ENCODE data around the gene EXOC7.
"Not testable (repeated sequence)": the region's sequence is repeated elsewhere in the genome, so short reads cannot be mapped to it uniquely, and the experiment has no call there.

Gene EXOC7

DNA sequence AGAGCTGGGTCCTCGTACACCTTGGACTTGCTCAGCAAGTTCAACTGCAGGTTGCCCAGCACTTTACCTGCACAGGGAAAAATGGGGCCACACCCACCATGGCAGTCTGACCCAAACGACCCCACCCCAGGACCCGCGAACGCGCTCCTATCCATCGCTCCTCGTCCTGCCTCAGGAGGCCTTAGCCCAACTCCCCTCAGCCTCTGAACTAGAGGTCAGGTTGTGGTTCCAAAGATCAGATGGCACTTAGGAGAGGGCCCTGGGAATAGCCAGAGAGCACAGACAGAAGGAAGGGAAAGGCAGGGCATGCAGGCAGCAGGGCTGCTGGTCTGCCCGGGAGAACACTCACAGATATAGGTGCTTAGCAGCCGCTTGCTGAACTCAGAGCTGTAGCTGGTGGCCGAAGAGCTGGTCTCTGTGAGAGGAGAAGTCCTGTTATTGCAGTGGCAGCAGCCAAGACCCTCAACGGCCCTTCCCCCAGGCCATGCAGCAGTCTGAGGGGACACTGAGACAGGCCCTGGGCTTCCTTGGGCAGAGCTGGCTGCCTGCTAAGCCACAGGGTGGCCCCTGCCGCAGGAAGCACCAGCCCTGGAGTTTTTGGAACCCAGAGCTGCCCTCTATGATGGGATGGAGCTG, 17.7 kb downstream of the EXOC7 start:
- DNase-seq = no peak

DNA sequence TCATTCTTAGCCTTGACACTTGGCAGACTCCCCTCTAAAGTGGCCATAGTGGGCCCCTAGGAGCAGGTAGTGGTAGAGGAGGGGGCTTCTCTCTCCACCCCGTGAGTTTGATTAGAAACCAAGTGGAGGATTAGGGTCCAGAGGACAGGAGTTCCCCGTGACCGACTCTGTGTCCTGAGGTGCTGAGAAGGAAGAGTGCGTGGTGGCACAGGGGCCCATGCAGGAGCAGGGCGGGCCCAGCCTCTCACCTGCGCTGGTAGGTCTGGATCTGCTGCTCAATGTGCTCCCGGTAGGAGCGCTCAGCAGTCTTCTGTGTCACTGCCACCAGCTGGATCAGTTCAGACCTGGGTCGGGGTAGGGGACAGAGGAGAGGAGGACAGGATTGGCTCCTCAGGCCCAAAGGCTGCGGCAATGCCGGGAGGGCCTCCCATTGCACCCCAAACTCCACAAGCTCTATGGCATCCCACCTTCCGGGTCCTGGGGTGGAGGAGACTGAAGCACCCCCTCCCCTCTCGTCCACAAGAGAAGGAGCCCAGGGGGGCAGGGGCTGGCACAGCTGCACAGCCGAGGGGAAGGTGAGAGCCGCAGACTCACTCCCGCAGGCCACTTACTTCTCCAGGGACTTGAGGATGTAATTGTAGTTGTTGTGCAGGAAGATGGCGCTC, 18.4 kb downstream of the EXOC7 start:
- DNase-seq = no peak

DNA sequence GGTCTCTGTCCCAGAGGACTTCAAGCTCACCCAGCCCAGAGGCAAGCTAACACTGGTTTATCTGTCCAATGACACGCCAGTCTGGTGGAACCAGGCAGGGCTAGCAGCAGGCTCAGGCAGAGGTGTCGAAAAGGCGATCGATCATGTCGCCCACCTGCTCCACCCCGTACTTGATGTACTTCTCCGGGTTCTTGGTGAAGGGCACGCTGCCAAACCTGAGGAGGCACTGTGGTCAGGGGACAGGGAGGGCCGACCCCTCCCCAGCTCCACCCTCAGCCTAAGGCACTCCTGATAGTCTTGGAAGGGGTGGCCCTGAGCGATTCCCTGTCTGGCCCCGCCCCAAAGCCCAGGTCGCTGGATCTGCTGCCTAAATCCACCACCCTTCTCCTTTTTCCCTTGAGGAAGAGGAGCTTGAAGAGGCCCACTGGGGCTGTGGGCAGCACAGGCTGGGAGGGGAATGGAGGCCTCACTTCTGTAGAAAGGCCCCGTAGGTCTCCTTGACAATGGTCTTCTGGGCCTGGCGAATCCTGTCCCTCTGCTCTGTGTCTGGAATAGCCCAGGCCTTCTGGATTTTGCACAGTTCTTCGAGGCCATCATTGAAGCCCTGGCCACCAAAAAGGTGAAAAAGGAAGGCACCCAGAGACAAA, 19.9 kb downstream of the EXOC7 start:
- no peak for DNase-seq

DNA sequence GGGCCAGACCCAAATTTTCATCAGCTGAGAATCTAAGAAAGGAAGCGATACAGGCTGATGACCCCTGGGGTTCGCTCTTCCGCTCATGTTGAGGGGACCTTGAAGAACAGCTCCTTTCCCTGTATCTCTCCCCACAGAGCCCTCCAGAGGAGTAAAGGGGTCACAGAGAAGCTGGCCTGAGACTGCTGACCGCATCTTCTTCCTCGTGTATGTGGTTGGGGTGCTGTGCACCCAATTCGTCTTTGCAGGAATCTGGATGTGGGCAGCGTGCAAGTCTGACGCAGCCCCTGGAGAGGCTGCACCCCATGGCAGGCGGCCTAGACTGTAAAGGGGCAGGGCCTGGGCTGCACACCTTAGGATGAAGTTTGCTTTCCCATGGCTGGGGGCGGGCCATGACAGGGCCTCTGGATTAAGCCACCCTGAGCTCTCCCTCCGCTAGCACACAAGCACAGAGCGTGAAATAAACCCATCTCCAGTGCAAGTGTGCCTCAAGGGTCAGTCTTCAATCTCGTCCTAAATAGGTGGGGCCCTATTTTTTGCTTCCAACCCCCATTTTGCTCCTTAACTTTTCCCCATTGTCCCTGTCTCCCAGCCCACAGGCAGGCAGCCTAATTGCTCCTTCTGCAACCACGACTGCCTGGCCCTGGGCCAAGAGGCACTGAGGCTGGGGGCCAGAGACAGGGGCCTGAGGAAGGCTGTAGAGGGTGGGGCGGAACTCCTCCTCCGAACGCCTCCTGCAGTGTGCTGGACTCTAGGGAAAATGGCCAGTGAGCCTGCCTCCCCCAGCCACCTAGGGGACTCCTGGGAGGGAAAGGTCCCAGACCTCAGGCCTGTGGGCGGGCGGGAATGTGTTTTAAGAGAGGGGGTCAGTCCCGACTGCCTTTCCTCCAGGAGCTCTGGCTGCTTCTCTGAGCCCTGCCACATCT, 21.0 kb downstream of the EXOC7 start:
- no peak for DNase-seq

DNA sequence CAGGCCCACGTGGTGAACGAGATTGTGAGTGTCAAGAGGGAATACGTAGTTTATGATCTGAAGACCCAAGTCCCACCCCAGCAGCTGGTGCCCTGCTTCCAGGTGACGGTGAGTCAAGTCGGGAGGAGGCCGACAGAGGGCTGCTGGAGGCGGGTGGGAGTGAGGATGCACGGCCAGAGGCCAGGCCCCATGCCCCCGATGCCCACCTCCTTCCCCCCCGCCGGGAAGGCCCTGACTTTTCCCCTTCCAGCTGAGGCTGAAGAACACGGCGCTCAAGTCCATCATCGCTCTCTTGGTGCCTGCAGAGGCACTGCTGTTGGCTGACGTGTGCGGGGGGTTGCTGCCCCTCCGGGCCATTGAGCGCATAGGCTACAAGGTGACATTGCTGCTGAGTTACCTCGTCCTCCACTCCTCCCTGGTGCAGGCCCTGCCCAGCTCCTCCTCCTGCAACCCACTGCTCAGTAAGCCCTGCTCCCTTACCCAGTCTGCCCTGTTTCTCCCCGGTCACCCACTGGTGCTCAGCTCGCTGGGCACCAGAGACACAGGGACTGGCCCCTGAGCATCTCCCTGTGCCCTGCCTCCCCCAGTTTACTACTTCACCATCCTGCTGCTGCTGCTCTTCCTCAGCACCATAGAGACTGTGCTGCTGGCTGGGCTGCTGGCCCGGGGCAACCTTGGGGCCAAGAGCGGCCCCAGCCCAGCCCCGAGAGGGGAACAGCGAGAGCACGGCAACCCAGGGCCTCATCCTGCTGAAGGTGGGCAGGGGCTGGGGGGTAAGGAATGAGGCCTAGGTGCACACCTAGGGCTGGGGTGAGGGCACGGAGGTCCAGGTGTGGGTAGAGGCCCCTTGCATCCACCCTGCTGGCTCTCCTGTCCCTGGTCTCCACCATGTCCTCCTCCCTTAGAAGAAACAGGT, 22.0 kb downstream of the EXOC7 start:
- DNase-seq = no peak

DNA sequence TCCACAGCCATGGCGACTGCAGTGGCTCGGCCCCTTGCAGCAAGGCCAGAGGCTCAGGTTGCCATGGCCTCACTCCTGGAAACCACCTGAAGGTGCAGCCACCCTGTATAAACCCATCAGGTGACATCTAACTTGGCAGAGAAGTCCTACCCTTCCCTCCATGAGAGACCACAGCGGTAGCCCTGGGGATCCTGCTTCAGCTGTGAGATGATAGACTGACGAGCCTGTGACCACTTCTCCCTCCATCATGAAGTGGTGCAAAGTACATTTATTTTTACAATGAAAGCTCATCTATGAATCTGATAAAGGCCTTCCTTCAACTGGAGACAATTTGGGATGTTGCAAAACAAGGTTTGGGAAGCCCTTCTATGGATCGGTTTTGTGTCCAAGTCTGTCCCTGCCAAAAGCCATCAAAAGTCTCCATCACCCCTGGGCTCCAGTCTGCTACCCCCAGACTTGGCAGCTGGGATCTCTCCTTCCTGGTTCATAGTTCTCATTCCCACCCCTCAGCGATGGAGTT, 22.8 kb downstream of the EXOC7 start:
- no peak for DNase-seq

DNA sequence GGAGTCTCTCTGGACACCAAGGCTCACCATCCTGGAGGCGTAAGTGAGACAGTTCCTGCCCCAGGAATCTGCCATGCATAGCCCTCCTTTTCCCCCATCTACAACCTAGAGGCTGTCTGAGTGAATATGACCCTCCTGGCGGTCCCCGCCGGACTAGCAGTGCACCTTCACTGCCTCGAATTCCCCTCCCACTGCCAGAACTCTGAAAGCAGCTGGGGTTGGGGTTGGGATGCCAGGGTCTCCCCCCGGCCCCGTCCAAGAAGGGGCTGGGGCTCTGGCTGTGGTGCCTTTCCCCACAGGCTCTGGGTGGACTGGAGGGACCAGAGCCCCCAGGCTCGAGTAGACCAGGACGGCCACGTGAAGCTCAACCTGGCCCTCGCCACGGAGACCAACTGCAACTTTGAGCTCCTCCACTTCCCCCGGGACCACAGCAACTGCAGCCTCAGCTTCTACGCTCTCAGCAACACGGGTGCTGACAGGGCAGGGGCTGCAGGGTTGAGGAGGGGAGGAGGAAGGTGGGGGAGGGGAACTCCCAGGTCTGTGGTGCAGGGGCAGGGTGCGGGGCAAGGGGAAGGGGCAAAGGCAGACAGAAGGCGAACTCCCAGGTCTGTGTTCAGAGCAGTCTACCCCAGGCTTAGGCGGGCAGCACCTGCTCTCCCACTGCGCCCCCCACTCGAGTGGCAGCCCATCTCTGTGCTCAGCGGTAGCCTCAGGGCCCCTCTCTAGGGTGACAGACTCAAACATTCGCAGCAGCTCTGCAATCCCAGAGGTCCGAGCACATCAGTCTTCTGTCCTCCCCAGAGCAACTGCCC, 23.4 kb downstream of the EXOC7 start:
- DNase-seq = no peak

DNA sequence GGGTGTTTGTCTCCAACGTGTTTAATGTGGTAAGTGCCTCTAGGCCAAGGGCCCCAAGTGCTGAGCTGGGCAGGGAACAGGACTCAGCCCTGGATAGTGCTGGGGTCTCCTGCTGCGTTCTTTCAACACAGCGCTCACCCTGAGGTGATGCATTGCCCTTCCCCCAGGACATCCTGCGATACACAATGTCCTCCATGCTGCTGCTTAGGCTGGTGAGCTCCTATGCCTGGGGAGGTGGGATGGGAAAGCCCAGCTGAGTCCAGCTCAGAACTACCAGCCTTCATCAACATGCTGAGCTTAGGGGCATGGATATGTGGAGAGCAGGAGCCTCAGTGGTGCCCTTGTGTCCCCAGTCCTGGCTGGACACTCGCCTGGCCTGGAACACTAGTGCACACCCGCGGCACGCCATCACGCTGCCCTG, 24.0 kb downstream of the EXOC7 start:
- no peak for DNase-seq

DNA sequence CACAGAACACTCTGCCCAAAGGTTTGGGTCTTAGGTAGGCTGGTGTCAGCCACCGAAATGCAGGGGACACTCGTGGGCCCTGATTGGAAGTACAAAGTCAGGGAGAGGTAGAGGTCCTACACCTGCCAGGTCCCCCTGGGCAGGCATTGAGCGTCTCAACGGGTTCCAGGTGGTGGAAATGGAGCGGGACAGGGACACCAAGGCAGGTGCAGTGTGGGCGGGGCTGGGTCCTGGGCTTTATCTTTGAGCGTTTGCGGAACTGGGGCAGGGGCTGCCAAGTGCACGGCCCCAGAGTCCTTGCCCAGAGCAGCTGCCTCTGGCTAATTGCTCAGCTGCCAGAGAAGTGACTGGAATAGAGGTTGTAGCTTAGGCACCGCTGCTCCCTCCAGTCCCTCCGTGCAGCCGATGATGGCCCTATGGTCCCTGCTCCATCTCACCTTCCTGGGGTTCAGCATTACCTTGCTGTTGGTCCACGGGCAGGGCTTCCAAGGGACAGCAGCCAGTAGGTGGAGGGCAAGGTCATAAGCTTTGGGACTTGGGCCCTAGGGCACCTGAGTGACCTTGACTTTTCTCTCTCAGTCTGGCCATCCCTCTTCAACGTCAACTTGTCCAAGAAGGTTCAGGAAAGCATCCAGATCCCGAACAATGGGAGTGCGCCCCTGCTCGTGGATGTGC, 24.6 kb downstream of the EXOC7 start, which contains the start of gene ZACN:
Gene ZACN (plus strand): TSS at position 323 of the 675 bp plus-strand sequence. CDS start 83 bp downstream, at position 406.
- no peak for DNase-seq

DNA sequence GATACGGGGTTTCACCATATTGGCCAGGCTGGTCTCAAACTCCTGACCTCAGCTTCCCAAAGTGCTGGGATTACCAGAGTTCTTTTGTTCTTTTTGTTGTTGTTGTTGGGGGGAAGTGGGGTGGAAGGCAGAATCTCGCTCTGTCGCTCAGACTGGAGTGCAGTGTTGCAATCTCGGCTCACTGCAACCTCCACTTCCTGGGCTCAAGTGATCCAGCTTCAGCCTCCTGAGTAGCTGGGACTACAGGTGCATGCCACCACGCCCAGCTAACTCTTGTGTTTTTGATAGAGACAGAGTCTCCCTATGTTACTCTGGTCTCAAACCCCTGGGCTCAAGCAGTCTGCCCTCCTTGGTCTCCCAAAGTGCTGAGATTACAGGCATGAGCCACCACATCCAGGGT, 25.2 kb downstream of the EXOC7 start:
- not testable (repeated sequence) for DNase-seq

DNA sequence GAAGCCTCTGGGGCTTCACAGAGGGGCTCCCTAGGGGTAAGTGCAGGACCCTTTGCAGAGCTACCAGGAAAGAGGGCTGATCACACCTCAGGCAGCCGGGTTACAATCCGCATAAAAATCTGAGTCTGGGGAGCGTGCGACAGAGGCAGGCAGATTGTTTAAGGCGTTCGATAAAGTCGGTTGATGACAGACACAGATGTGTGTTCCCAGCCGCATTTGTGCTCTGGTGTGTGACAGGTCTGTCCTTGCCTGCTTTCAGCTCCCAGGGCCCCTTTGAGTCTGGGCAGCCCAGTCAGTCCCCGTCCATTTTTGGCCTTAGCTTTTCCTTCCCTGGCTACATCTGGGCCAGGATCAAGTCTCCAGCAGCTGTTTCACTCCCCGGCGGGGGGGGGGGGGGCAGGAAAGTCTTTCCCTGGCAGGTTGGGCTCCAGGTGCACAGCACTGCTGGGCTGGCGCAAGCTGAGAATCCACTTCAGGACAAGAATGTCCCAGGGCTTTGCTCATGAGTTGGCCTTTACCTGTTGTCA, 25.9 kb downstream of the EXOC7 start:
- DNase-seq = no peak

DNA sequence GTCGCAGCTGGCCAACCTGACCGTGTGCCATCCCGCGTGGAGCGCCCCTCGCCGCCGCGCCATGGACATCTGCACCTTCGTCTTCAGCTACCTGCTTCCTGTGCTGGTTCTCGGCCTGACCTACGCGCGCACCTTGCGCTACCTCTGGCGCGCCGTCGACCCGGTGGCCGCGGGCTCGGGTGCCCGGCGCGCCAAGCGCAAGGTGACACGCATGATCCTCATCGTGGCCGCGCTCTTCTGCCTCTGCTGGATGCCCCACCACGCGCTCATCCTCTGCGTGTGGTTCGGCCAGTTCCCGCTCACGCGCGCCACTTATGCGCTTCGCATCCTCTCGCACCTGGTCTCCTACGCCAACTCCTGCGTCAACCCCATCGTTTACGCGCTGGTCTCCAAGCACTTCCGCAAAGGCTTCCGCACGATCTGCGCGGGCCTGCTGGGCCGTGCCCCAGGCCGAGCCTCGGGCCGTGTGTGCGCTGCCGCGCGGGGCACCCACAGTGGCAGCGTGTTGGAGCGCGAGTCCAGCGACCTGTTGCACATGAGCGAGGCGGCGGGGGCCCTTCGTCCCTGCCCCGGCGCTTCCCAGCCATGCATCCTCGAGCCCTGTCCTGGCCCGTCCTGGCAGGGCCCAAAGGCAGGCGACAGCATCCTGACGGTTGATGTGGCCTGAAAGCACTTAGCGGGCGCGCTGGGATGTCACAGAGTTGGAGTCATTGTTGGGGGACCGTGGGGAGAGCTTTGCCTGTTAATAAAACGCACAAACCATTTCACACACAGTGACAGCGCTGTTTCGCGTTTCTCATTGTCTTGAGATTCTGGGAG, 26.6 kb downstream of the EXOC7 start:
- no peak for DNase-seq

DNA sequence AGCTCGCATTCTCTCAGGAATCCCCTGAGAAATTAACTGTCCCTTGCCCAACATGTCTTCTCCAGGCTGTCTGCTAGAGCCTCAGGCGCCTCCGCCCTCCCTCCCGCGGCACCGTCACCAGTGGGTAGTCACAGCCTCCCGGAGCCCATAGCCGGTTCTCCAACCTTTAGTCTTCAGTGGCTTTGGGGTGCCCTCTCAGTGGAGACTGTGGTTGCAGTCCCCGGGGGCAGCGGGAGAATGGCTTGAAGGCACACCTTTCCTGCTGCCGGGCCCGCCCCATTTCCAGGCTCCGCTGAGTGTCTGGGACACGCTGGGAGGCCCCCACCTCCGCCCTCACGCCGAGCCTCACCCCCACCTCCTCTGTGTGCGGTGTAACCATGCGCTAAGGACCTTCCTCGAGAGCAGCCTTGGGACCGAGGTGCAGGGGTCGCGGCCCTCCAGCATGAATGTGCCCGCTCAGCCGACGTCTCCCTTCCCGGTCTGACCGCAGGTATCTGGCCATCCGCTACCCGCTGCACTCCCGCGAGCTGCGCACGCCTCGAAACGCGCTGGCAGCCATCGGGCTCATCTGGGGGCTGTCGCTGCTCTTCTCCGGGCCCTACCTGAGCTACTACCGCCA, 27.3 kb downstream of the EXOC7 start:
- no peak for DNase-seq

DNA sequence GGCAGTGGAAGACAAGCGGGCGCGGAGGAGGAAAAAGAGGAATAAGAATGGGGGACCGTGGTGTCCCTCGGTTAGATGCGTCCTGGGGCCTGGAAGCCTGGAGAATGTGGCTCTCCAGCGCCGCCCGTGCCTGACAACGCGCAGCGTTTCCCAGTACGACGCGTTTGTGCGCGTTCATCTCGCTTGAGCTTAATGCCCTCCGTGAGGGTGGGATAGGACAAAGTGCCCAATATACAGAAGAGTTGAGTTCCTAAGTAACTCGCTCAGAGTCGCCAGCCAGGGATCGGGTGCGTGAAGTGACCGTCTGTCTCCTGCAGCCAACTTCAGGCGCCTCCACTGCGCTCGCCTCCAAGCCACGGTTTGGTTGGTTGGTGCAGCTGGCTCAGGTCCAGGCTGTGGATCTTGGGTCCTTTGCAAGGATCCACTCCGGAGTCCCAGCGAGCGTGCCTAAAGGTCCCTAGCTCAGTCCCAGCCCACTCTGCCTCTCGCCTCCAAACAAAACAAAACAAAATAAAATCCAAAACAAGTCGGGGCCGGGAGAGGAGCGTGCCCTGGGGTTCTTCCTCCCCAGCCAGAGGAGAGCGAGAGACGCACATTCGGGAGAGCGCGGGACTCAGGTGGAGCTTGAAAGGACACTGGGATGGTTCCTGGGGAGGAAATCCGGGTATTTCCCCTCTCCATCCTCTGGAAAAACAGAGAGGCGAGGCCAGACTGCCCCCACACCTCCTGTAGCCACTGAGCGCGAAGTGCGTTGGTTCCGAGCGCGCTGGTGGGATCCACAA, 28.0 kb downstream of the EXOC7 start:
- no peak for DNase-seq

DNA sequence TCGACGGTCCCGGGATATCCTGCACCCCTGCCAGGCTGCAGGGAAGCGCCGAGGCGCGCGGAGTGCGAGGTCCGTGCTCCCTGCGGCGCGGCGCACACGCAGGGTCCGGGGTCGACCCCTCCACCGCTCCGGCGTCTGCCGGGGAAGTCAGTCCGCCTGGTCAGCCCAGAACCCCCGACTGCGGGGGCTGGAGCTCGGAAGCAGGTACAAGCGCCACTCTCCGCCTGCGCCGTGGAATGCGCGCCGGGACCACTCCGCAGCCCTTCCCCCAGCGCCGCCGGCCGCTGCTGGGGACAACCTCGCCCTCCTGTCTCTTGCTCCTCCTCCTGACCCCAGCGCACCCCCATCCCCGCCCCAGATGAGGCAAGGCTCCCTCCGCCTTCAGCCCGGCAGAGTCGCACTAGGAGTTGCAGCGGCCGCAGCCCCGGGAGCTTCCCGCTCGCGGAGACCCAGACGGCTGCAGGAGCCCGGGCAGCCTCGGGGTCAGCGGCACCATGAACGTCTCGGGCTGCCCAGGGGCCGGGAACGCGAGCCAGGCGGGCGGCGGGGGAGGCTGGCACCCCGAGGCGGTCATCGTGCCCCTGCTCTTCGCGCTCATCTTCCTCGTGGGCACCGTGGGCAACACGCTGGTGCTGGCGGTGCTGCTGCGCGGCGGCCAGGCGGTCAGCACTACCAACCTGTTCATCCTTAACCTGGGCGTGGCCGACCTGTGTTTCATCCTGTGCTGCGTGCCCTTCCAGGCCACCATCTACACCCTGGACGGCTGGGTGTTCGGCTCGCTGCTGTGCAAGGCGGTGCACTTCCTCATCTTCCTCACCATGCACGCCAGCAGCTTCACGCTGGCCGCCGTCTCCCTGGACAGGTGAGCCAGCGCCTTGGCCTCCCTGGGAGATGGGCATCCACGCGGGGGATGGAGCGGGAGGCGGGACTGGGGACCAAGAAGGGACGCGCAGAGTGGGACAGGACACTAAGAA, 28.9 kb downstream of the EXOC7 start, which contains the start of gene GALR2:
Gene GALR2 (plus strand): TSS at position 392 of the 974 bp plus-strand sequence. CDS start 103 bp downstream, at position 495.
- no peak for DNase-seq

DNA sequence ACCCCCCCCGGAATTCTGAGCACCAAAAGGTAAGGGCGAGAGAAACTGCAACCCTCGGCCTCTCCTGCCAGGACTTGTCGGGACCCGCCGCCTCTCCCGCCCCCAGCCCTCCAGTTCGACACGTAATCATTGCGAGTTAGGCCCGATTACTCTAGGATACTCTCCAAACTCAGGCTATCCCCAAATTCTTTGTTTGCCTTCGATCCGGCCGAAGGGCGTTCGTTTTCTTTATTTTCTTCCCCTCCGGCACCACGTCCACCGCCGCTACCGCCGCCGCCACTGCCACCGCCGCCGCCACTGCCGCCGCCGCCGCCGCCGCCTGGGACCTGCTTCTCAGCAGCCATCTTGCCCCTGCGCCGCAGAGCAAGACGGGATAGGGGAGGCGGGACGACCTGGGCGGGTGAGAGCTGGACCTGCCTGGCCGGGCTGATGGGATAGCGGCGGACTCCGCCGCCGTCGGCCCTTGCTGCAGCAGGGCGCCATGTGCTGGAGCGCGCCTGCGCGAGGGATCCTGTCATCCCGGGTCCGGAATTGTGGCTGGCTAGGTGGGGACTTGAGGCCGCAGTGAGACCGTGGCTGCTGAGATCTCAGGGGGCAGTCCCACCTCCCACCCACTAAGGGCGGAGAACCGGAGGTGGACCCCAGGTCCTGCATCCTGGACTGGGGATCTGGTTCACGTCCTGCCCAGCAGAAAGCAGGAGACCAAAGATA, 31.3 kb downstream of the EXOC7 start, which contains the start of gene SRP68:
Gene SRP68 (minus strand): TSS at position 370 of the 711 bp plus-strand sequence. CDS start 26 bp downstream, at position 344.
- peak; percentile 89 for DNase-seq
